HepG2 (cell line): ENCODE data around the gene KCTD6. TPM values are rescaled to one million over a fixed set of nuclear protein-coding genes. Genes with fewer than 3 reads are reported as not detected.

ENCODE experiments used
- ATF7 ChIP-seq, 2 experiments: fragments of 450-650 bp in 1 of 2; sonication (generic) in 1 of 2; formaldehyde crosslinking in 1 of 2; IDR thresholded peaks; 2 replicates each; pipeline versions ENCODE4 v1.4.0 to v1.6.1; 2016 to 2020; ENCODE audit warnings: antibody characterized with exemption in 1 of 2, mild to moderate bottlenecking in 1 of 2, missing genetic modification reagents in 1 of 2
- ELF1 ChIP-seq: sonication (generic); formaldehyde crosslinking; IDR thresholded peaks from 2 replicates; pipeline ENCODE4 v1.4.0; 2020; ENCODE audit warnings: missing genetic modification reagents
- FOXM1 ChIP-seq: sonication (generic); formaldehyde crosslinking; IDR thresholded peaks from 2 replicates; pipeline ENCODE4 v1.5.0; 2020; ENCODE audit warnings: missing genetic modification reagents
- FOXO1 ChIP-seq: sonication (generic); formaldehyde crosslinking; IDR thresholded peaks from 2 replicates; pipeline ENCODE4 v1.4.0; 2020; ENCODE audit warnings: missing genetic modification reagents
- GATAD1 ChIP-seq: IDR thresholded peaks from 2 replicates; pipeline ENCODE4 v1.6.1; 2016; ENCODE audit warnings: missing genetic modification reagents, missing compliant biosample characterization
- GLI4 ChIP-seq: sonication (generic); formaldehyde crosslinking; IDR thresholded peaks from 2 replicates; pipeline ENCODE4 v1.5.1; 2020; ENCODE audit warnings: missing genetic modification reagents, mild to moderate bottlenecking, moderate library complexity, borderline replicate concordance
- ISX ChIP-seq: sonication (generic); formaldehyde crosslinking; conservative IDR thresholded peaks from 2 replicates; pipeline ENCODE4 v1.5.0; 2020; ENCODE audit warnings: missing genetic modification reagents
- NFIB ChIP-seq: sonication (generic); formaldehyde crosslinking; IDR thresholded peaks from 2 replicates; pipeline ENCODE4 v1.9.0; 2021; ENCODE audit warnings: missing genetic modification reagents, mild to moderate bottlenecking, borderline replicate concordance
- SNAI1 ChIP-seq: sonication (generic); formaldehyde crosslinking; IDR thresholded peaks from 2 replicates; pipeline ENCODE4 v1.5.0; 2020; ENCODE audit warnings: mild to moderate bottlenecking, missing genetic modification reagents, borderline replicate concordance
- ZKSCAN1 ChIP-seq: fragments of 150-350 bp; IDR thresholded peaks from 2 replicates; pipeline ENCODE4 v1.6.1; 2014; ENCODE audit warnings: low read length
- ZNF12 ChIP-seq: sonication (generic); formaldehyde crosslinking; IDR thresholded peaks from 2 replicates; pipeline ENCODE4 v1.5.0; 2020; ENCODE audit warnings: missing genetic modification reagents
- ZNF335 ChIP-seq: sonication (generic); formaldehyde crosslinking; IDR thresholded peaks from 2 replicates; pipeline ENCODE4 v1.4.0; 2020; ENCODE audit warnings: missing genetic modification reagents
- ZNF839 ChIP-seq: sonication (generic); formaldehyde crosslinking; IDR thresholded peaks from 2 replicates; pipeline ENCODE4 v1.4.0; 2020; ENCODE audit warnings: missing genetic modification reagents, mild to moderate bottlenecking, borderline replicate concordance
- polyA plus RNA-seq, 8 experiments: library from polyadenylated mRNA; depleted of rRNA in 3 of 8; stranded (reverse) in 7 of 8; unstranded in 1 of 8; fragments of >200 nt; fragmentation: Illumina TruSeq in 4 of 8; extraction: Trizol in 4 of 8; gene quantifications; 2 replicates each; pipeline versions ENCODE4 v1.2.1 to v1.2.3, GENCODE V29; 2011 to 2016; ENCODE audit warnings: low read depth in 4 of 8, missing spikeins in 1 of 8, mixed read lengths in 1 of 8; ENCODE audit not compliant: insufficient read depth in 1 of 8
- total RNA-seq, 5 experiments: library from RNA; depleted of rRNA; stranded (reverse); fragments of >200 nt; fragmentation: Illumina TruSeq; extraction: Trizol; gene quantifications; 2 replicates each; pipeline ENCODE4 v1.2.3, GENCODE V29; 2016; ENCODE audit warnings: low read depth in 1 of 5
- TF ChIP-seq, protein P1 (sequence below): sonication (generic); formaldehyde crosslinking; IDR thresholded peaks from 2 replicates; pipeline ENCODE4 v1.4.0; 2020; ENCODE audit warnings: missing genetic modification reagents
- TF ChIP-seq, protein P2 (sequence below): sonication (generic); formaldehyde crosslinking; IDR thresholded peaks from 2 replicates; pipeline ENCODE4 v1.8.0; 2022; ENCODE audit warnings: mild to moderate bottlenecking, missing genetic modification reagents
- TF ChIP-seq, protein P3 (sequence below): IDR thresholded peaks from 2 replicates; pipeline ENCODE4 v1.6.1; 2016; ENCODE audit warnings: control low read depth
- TF ChIP-seq, protein P4 (sequence below): sonication (generic); formaldehyde crosslinking; IDR thresholded peaks from 2 replicates; pipeline ENCODE4 v1.8.0; 2022; ENCODE audit warnings: mild to moderate bottlenecking, missing genetic modification reagents; ENCODE audit not compliant: insufficient replicate concordance
- TF ChIP-seq, protein P5 (sequence below): sonication (generic); formaldehyde crosslinking; conservative IDR thresholded peaks from 2 replicates; pipeline ENCODE4 v1.4.0; 2020; ENCODE audit warnings: missing genetic modification reagents

KCTD6 gene
- total and polyA plus RNA-seq, 2 of the 13 experiments (the other 11 are each of a cell fraction or from before 2014, with no cell fraction given): 13.4 to 14.2 TPM

DNA sequence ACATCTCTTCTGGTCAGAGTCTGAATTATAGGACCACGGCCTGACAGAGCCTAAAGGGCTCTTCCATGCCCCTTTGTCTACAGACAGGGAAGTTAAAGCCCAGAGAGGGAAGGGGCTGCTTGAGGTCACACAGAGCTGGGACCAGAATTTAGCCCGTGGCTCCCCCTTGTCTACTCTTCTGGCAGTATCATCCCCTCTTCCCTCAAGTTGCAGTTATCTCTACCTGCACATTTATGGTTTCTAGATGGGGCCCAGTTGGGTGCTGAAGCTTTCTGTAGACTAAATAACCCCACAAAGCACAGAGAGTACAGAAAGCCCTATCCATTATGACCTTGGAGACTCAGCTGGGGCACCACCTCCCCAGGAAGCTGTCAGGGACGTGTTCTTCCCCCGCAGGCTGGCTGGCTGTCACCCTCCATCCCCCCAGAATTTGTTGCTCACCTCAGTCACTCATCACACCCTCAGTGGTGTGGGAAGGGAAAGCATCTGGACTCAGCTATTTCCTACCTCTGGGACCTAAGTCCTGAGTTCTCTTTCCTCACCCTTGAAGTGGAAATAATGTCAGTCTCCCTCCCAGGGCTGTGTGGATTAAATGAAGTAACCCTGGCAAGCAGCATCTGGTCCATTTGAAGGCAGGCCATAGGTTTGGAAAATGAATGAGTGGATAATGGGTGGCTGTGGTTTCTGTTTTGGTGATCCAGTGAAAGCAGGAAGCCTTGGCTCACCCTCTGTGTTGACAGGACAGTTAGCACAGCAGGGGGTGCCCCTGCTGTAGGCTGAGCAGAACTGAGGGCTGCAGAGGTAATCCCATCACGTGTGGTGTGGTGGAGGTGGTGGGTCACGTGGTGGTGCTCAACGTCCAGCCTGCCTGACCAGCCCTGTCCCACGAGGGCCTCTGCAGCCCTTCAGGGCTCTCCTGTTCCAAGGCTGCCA is 28.8 kb downstream of the KCTD6 start (continued):
- TF ChIP-seq GLI4 (CRISPR knock-in tag): no peak
- no peak for TF ChIP-seq ISX (CRISPR knock-in tag)
- no peak for TF ChIP-seq NFIB (CRISPR knock-in tag)
- TF ChIP-seq, protein P1, sequence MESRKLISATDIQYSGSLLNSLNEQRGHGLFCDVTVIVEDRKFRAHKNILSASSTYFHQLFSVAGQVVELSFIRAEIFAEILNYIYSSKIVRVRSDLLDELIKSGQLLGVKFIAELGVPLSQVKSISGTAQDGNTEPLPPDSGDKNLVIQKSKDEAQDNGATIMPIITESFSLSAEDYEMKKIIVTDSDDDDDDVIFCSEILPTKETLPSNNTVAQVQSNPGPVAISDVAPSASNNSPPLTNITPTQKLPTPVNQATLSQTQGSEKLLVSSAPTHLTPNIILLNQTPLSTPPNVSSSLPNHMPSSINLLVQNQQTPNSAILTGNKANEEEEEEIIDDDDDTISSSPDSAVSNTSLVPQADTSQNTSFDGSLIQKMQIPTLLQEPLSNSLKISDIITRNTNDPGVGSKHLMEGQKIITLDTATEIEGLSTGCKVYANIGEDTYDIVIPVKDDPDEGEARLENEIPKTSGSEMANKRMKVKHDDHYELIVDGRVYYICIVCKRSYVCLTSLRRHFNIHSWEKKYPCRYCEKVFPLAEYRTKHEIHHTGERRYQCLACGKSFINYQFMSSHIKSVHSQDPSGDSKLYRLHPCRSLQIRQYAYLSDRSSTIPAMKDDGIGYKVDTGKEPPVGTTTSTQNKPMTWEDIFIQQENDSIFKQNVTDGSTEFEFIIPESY (CRISPR knock-in tag): peak; percentile 60
- TF ChIP-seq FOXM1 (CRISPR knock-in tag): no peak
- peak; percentile 67 for TF ChIP-seq GATAD1 (CRISPR knock-in tag)
- TF ChIP-seq ATF7 (IDR thresholded peaks at IDR 0.05): no peak
- no peak for TF ChIP-seq ATF7 (CRISPR knock-in tag; IDR thresholded peaks at IDR 0.05)
- TF ChIP-seq ZNF335 (CRISPR knock-in tag): peak; percentile 26; the same call in 1 of the 2 replicates
- TF ChIP-seq, protein P2, sequence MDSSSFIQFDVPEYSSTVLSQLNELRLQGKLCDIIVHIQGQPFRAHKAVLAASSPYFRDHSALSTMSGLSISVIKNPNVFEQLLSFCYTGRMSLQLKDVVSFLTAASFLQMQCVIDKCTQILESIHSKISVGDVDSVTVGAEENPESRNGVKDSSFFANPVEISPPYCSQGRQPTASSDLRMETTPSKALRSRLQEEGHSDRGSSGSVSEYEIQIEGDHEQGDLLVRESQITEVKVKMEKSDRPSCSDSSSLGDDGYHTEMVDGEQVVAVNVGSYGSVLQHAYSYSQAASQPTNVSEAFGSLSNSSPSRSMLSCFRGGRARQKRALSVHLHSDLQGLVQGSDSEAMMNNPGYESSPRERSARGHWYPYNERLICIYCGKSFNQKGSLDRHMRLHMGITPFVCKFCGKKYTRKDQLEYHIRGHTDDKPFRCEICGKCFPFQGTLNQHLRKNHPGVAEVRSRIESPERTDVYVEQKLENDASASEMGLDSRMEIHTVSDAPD: no peak
- no peak for TF ChIP-seq ZKSCAN1
- peak; percentile 22; the same call in 1 of the 2 replicates for TF ChIP-seq ELF1 (CRISPR knock-in tag)
- TF ChIP-seq, protein P3, sequence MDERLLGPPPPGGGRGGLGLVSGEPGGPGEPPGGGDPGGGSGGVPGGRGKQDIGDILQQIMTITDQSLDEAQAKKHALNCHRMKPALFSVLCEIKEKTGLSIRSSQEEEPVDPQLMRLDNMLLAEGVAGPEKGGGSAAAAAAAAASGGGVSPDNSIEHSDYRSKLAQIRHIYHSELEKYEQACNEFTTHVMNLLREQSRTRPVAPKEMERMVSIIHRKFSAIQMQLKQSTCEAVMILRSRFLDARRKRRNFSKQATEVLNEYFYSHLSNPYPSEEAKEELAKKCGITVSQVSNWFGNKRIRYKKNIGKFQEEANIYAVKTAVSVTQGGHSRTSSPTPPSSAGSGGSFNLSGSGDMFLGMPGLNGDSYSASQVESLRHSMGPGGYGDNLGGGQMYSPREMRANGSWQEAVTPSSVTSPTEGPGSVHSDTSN (CRISPR knock-in tag): no peak
- TF ChIP-seq FOXO1 (CRISPR knock-in tag): peak; percentile 45
- no peak for TF ChIP-seq ZNF839 (CRISPR knock-in tag)
- TF ChIP-seq, protein P4, sequence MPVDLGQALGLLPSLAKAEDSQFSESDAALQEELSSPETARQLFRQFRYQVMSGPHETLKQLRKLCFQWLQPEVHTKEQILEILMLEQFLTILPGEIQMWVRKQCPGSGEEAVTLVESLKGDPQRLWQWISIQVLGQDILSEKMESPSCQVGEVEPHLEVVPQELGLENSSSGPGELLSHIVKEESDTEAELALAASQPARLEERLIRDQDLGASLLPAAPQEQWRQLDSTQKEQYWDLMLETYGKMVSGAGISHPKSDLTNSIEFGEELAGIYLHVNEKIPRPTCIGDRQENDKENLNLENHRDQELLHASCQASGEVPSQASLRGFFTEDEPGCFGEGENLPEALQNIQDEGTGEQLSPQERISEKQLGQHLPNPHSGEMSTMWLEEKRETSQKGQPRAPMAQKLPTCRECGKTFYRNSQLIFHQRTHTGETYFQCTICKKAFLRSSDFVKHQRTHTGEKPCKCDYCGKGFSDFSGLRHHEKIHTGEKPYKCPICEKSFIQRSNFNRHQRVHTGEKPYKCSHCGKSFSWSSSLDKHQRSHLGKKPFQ (CRISPR knock-in tag): no peak
- TF ChIP-seq, protein P5, sequence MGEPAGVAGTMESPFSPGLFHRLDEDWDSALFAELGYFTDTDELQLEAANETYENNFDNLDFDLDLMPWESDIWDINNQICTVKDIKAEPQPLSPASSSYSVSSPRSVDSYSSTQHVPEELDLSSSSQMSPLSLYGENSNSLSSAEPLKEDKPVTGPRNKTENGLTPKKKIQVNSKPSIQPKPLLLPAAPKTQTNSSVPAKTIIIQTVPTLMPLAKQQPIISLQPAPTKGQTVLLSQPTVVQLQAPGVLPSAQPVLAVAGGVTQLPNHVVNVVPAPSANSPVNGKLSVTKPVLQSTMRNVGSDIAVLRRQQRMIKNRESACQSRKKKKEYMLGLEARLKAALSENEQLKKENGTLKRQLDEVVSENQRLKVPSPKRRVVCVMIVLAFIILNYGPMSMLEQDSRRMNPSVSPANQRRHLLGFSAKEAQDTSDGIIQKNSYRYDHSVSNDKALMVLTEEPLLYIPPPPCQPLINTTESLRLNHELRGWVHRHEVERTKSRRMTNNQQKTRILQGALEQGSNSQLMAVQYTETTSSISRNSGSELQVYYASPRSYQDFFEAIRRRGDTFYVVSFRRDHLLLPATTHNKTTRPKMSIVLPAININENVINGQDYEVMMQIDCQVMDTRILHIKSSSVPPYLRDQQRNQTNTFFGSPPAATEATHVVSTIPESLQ: no peak
- 0 out of 2 replicates have a peak, but pooled peaks have one; percentile 57 for TF ChIP-seq ZNF12 (CRISPR knock-in tag)
- peak; percentile 66; the same call in 1 of the 2 replicates for TF ChIP-seq SNAI1 (CRISPR knock-in tag)
